ENCODE data around the gene CHST11.

GRCh38 chr12:104763168-104763805 is 306.5 kb downstream of the CHST11 start:
- no peak for TF ChIP-seq CTCF (IDR thresholded peaks at IDR 0.05)
- TF ChIP-seq EZH2 (IDR thresholded peaks at IDR 0.05) = no peak

Data from neural progenitor cell (in vitro differentiated cells).